Stimulated activated CD4-positive, alpha-beta T cell treated with anti-CD3 and anti-CD28 coated beads, Interleukin-4, amount 100 ng/mL, for 1 hour (primary cell): Measurements from ENCODE around the gene KIF15.
"Not testable (repeated sequence)": the region's sequence is repeated elsewhere in the genome, so short reads cannot be mapped to it uniquely, and the experiment has no call there.

Experiments
- DNase-seq: peaks from one replicate; pipeline ENCODE4 v3.0.0-alpha.2; 2020

Gene KIF15

GRCh38 chr3:44821206-44821605 lies 59.6 kb downstream of the KIF15 start:
- DNase-seq, result not testable (repeated sequence)

- no peak for DNase-seq
Measured at GRCh38 chr3:44825264-44825925, 63.8 kb downstream of the KIF15 start.

DNA sequence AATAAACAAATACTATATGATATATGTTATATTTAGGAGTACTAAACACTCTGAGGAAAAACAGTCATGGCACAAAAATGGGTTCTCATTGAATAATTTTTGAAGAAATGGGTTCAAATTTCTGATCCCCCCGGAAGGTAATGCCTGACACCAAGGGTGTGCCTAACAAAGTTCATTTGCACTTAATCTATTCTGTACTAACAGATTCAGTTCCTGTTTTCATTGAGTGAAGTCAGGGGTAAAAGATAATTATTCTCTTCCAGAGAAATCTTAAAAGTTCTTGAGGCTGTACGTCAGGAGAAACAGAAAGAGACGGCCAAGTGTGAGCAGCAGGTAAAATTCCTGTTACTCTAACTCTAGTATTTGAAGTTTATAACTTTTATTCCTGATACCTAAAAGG lies 65.6 kb downstream of the KIF15 start:
- DNase-seq, result no peak

DNA sequence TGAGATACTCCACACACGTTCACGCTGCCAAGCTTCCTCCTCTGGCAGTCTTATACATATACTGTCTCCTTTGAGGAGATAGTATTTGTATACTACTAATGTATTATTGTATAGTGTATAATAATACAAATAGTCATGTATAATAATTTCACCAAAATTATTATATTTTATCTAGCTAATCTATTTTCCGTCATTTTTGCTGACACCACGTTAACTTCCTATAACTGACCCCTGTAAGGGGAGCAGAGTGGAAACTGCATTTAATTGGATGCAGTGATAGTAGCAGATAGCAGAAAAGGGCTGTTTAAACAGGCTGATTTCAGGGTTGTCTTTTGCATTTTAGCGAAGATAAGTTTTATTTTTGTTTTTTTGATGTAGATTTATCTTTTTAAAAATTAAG lies 69.6 kb downstream of the KIF15 start:
- no peak for DNase-seq

DNA sequence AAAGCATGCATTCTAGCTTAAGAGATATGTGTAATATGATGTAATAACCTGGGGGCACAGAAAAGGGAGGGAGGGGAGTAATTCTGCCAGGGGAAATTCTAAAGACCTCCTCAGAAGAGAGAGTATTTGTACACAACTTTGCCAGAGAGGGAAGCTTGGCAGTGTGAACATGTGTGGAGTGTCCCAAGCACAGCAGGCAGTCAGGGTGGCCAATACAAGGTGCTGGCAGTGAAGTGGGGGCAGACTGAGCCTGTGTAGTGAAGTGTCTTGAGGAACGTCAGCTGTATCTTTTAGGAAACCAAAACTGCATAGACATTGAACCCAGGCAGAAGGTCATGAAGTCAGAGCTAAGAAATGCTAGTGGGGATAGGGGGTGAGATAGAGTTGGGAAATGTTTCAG lies 70.4 kb downstream of the KIF15 start:
- no peak for DNase-seq

DNA sequence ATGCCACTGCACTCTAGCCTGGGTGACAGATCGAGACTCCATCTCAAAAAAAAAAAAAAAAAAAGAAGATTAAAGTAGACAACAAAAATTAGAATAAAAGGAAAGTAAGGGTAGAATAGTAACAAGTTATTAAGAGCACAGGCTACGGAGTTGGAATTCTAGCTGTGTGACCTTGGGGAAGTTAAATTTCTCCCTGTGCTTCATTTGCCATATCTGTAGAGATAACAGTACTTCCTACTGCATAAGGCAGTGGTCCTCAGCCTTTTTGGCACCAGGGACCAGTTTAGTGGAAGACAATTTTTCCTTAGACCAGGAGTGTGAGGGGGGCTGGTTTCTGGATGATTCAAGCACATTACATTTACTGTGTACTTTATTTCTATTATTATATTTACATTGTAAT lies 71.4 kb downstream of the KIF15 start:
- no peak for DNase-seq

GRCh38 chr3:44833394-44833793 lies 71.8 kb downstream of the KIF15 start:
- DNase-seq, result no peak

DNA sequence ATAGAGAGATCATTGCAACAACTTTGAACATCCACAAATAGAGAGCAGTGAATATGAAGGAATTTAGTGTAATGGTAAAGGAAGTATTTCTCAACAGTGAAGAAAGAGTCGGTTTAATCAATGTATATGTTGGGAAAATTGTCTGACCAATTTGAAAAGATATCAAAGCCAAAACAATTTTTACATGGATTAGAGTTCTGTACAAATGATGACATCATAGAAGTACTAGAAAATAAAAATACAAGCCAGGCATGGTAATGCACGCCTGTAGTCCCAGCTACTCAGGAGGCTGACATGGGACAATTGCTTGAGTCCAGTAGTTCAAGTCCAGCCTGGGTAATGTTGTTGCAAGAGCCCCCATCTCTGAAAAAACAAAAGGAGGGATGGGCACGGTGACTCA lies 74.1 kb downstream of the KIF15 start:
- no peak for DNase-seq

GRCh38 chr3:44842376-44842775 lies 80.8 kb downstream of the KIF15 start:
- no peak for DNase-seq

DNA sequence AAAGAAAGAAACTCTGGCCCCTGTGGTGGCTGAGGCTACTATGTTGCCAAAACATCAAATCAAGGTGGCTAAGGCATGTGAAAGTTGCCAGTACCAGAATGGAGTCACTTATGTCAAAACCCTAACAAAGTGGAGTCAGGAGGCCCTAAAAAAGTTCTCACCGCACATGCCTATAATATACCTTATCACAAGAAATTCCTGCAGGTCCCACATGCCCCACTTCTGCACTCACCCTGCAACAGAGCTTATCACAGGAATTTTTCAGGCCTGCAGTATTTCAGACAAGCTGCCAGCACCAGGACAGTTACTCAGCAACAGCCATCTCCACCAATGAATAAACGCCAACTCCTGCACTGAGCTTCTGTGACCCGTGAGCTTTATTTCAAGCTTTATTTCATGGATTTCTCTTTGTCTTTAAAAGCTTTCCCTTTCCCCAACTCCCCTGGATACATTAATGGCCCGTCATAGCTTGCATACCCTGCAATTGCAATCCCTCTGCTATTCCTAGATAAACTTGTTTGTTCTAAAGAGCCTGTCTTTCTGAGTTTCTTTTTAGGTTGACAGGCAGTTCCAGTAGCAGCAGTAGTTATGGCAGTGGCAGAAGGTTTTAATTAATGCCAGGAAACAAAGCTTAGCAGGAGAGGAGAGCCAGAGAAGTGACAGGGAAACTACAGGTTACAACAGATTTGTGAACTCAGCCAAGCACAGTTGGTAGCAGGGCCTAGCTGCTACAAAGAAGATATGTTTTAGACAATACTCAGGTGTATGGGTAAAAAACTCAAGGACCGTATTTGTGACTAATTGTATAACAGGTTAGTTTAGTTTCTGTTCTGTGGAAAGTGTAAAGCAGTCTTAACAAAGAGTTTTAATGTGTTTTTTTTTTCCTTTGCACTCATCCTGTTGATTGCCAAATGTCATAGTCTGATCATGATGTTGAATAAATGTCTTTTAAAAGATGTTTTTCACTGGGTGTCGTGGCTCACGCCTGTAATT lies 84.2 kb downstream of the KIF15 start:
- no peak for DNase-seq

DNA sequence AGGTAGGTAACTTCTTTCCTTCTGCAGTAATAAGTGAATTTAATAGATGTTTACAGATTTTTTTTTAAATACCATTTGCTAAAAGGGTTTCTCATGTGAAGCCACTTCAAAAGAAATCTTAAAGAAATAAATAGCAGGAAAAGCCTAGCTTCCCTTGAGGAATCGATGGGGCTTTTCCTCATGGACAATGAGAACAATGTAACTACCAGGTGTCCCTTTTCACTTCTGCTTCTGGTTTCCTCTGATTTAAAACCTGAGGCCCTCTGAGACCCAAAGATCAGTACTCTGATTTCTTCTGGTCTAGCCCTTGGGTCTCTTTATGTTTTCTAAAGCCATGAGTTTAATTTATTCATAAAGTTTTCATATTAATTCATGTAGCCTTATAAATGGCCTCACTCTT lies 87.0 kb downstream of the KIF15 start:
- no peak for DNase-seq

- not testable (repeated sequence) for DNase-seq
Measured at GRCh38 chr3:44856663-44857062, 95.1 kb downstream of the KIF15 start.

DNA sequence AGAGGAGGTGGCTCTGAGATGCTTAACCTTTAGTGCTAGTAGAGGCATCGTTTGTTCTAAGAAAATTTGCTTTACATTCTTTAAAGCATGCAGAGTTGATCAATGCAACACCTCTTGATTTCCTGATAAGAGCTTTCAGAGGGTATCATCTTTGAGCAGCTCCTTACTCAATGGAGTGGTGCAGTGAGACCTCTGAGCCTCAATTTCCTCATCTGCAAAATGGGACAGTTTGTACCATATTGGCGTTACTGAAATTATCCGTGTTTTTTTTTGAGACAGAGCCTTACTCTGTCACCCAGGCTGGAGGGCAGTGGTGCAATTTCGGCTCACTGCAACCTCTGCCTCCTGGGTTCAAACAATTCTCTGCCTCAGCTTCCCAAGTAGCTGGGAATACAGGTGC lies 98.5 kb downstream of the KIF15 start:
- no peak for DNase-seq

- peak; percentile 89 for DNase-seq
Measured at GRCh38 chr3:44861412-44862225, 100.0 kb downstream of the KIF15 start, which contains the start of gene TMEM42. Gene TMEM42 (plus strand): TSS chr3:44861912. CDS start chr3:44861925, 13 bp downstream.

GRCh38 chr3:44862226-44862637 lies 100.6 kb downstream of the KIF15 start:
- no peak for DNase-seq

DNA sequence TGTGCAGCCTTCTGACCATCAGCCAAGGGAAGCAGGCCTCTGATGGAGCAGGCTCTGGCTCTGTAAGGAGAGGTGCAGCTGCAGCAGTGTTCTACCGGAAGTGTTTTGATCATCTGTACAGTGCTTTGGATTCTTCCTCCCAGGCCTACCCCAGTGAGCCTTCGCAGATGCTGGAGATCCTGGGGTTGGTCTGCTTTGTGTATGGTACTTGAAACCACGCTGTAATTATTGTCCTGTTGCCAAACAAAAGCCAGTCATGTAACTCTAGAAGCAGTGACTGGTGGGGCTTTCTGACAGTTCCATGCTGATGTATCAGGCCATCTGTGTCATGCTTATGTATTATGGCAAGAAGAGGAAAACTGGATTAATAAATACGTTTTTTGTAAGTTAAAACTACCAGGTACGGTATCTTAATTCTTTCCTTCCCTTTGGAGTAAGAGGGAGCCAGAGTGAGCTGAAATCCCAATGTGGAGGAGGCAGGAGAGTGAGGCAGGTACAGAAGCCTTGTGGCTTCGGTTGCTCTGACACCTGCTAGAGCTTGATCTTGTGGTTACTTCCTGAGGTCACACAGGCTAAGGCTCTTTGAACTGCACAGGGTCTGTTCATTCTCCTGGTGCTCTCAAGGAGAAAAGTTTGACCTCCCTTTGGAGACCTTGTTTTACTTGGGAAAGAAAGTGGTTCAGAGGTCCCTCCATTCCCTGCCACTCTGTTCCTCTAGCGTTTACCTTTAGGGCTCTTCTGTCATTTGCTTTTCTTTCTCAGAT lies 103.9 kb downstream of the KIF15 start:
- DNase-seq, result no peak

- DNase-seq, result no peak
Measured at GRCh38 chr3:44867421-44868111, 106.0 kb downstream of the KIF15 start.

DNA sequence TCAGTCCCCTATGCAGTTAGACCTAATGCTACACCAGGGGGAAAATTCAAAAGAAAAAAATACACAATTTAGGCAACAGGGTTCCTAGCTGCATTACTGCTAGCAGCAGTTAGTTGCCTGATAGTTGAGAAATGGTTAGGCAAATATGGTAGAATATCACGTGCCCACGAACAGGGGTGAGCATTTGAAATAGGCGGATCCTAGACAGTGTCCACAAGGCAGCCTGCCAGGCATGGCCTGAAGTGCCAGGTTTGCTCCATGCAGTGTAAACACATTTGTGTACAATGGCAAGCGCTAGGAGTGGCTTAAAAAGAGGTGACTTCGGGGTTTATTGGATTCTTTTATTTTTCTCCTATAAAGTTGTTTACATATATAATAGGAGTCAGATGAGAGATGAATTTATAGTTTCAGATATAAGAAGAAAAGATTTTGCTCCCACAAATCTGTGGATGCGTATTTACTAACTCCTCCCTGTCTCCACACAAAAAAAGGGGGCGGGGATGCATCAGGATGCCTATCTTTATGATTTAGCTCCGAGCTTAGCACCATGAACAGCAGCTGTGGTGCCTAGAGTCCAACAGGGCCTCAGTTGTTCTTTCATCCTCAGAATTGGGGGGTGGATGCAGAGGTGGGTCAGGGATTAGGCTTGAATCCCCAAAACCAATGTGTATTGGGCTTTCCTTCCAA lies 108.9 kb downstream of the KIF15 start:
- DNase-seq, result no peak

DNA sequence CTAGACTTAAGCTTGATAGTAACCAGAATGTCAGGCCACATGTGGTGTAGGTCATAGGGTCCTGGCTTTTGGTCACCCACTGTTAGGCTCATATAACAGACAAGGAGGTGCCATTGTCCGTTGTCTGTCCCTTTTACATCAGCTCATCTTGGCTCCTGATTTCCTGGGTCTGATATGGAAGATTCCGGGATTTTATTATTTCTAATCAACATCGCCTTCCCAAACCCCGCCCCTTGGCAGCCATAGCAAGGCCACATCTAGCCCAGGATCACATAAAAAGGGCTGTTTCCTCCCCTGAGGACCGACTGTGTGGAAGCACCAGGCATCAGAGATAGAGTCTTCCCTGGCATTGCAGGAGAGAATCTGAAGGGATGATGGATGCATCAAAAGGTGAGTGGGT lies 112.7 kb downstream of the KIF15 start, which contains the start of gene TGM4:
Gene TGM4, plus strand, starts transcription at position 301 of the 400 bp plus-strand sequence. Its CDS starts 71 bp downstream, at position 372.
- no peak for DNase-seq

GRCh38 chr3:44875596-44875995 lies 114.0 kb downstream of the KIF15 start:
- DNase-seq, result no peak

- DNase-seq, result no peak
Measured at GRCh38 chr3:44877333-44877732, 115.7 kb downstream of the KIF15 start.
